HepG2 (cell line): ENCODE measurements around the gene ATP7B. TPM values are rescaled to one million over a fixed set of nuclear protein-coding genes. Genes with fewer than 3 reads are reported as not detected.

ENCODE experiments used
- FOXM1 ChIP-seq: sonication (generic); formaldehyde crosslinking; IDR thresholded peaks from 2 replicates; pipeline ENCODE4 v1.5.0; 2020; ENCODE audit warnings: missing genetic modification reagents
- HOXA5 ChIP-seq: sonication (generic); formaldehyde crosslinking; IDR thresholded peaks from 2 replicates; pipeline ENCODE4 v1.4.0; 2020; ENCODE audit warnings: missing genetic modification reagents
- MTA1 ChIP-seq: sonication (generic); formaldehyde crosslinking; IDR thresholded peaks from 2 replicates; pipeline ENCODE4 v1.4.0; 2020; ENCODE audit warnings: missing genetic modification reagents, mild to moderate bottlenecking, borderline replicate concordance
- NFIB ChIP-seq: sonication (generic); formaldehyde crosslinking; IDR thresholded peaks from 2 replicates; pipeline ENCODE4 v1.9.0; 2021; ENCODE audit warnings: missing genetic modification reagents, mild to moderate bottlenecking, borderline replicate concordance
- NPAS2 ChIP-seq: sonication (generic); formaldehyde crosslinking; IDR thresholded peaks from 2 replicates; pipeline ENCODE4 v1.8.0; 2022; ENCODE audit warnings: mild to moderate bottlenecking, missing genetic modification reagents, borderline replicate concordance
- NR2F2 ChIP-seq: IDR thresholded peaks from 2 replicates; pipeline ENCODE4 v1.6.1; 2012; ENCODE audit warnings: low read depth, inconsistent platforms, borderline replicate concordance
- PCBP2 ChIP-seq: fragments of 200-400 bp; formaldehyde crosslinking; optimal IDR thresholded peaks from 2 replicates; pipeline ENCODE3; 2018; ENCODE audit warnings: low read length, low read depth; ENCODE audit not compliant: poor library complexity, severe bottlenecking
- SRSF4 ChIP-seq: fragments of 200-400 bp; formaldehyde crosslinking; IDR thresholded peaks from one replicate; pipeline ENCODE4 v1.6.1; 2018; ENCODE audit warnings: mild to moderate bottlenecking, low read depth, low read length, moderate library complexity; ENCODE audit not compliant: poor library complexity, severe bottlenecking
- SRSF9 ChIP-seq: fragments of 200-400 bp; formaldehyde crosslinking; IDR thresholded peaks from 2 replicates; pipeline ENCODE4 v1.6.1; 2018; ENCODE audit warnings: borderline replicate concordance, mild to moderate bottlenecking, low read depth, low read length; ENCODE audit not compliant: insufficient read depth, poor library complexity, severe bottlenecking
- STAT5B ChIP-seq: sonication (generic); formaldehyde crosslinking; IDR thresholded peaks from 2 replicates; pipeline ENCODE4 v1.4.0; 2020; ENCODE audit warnings: missing genetic modification reagents
- TARDBP ChIP-seq: sonication (generic); formaldehyde crosslinking; IDR thresholded peaks from 2 replicates; pipeline ENCODE4 v1.8.0; 2022; ENCODE audit warnings: mild to moderate bottlenecking, missing genetic modification reagents
- ZBTB7A ChIP-seq: sonication (generic); formaldehyde crosslinking; IDR thresholded peaks from 2 replicates; pipeline ENCODE4 v1.8.0; 2022; ENCODE audit warnings: mild to moderate bottlenecking, missing genetic modification reagents
- ZFY ChIP-seq: sonication (generic); formaldehyde crosslinking; IDR thresholded peaks from 2 replicates; pipeline ENCODE4 v1.4.0; 2020; ENCODE audit warnings: missing genetic modification reagents
- ZMAT3 ChIP-seq: sonication (generic); formaldehyde crosslinking; conservative IDR thresholded peaks from 2 replicates; pipeline ENCODE4 v1.7.0; 2021; ENCODE audit warnings: missing genetic modification reagents
- ZMYM3 ChIP-seq: sonication (generic); formaldehyde crosslinking; IDR thresholded peaks from 2 replicates; pipeline ENCODE4 v1.5.1; 2020; ENCODE audit warnings: mild to moderate bottlenecking, missing genetic modification reagents
- ZNF564 ChIP-seq: sonication (generic); formaldehyde crosslinking; IDR thresholded peaks from 2 replicates; pipeline ENCODE4 v1.8.1; 2023; ENCODE audit warnings: mild to moderate bottlenecking, missing genetic modification reagents
- ZNF567 ChIP-seq: sonication (generic); formaldehyde crosslinking; IDR thresholded peaks from 2 replicates; pipeline ENCODE4 v1.8.1; 2023; ENCODE audit warnings: mild to moderate bottlenecking, missing genetic modification reagents, borderline replicate concordance
- ZNF569 ChIP-seq: sonication (generic); formaldehyde crosslinking; IDR thresholded peaks from 2 replicates; pipeline ENCODE4 v1.5.0; 2020; ENCODE audit warnings: mild to moderate bottlenecking, missing genetic modification reagents, moderate library complexity, borderline replicate concordance
- polyA plus RNA-seq, 8 experiments: library from polyadenylated mRNA; depleted of rRNA in 3 of 8; stranded (reverse) in 7 of 8; unstranded in 1 of 8; fragments of >200 nt; fragmentation: Illumina TruSeq in 4 of 8; extraction: Trizol in 4 of 8; gene quantifications; 2 replicates each; pipeline versions ENCODE4 v1.2.1 to v1.2.3, GENCODE V29; 2011 to 2016; ENCODE audit warnings: low read depth in 4 of 8, missing spikeins in 1 of 8, mixed read lengths in 1 of 8; ENCODE audit not compliant: insufficient read depth in 1 of 8
- total RNA-seq, 5 experiments: library from RNA; depleted of rRNA; stranded (reverse); fragments of >200 nt; fragmentation: Illumina TruSeq; extraction: Trizol; gene quantifications; 2 replicates each; pipeline ENCODE4 v1.2.3, GENCODE V29; 2016; ENCODE audit warnings: low read depth in 1 of 5
- TF ChIP-seq, protein P1 (sequence below): sonication (generic); formaldehyde crosslinking; IDR thresholded peaks from 2 replicates; pipeline ENCODE4 v1.4.0; 2020; ENCODE audit warnings: missing genetic modification reagents
- TF ChIP-seq, protein P2 (sequence below): sonication (generic); formaldehyde crosslinking; IDR thresholded peaks from 2 replicates; pipeline ENCODE4 v1.4.0; 2020; ENCODE audit warnings: missing genetic modification reagents
- TF ChIP-seq, protein P3 (sequence below): sonication (generic); formaldehyde crosslinking; IDR thresholded peaks from 2 replicates; pipeline ENCODE4 v1.4.0; 2020; ENCODE audit warnings: missing genetic modification reagents
- TF ChIP-seq, protein P4 (sequence below): sonication (generic); formaldehyde crosslinking; IDR thresholded peaks from 2 replicates; pipeline ENCODE4 v1.5.1; 2020; ENCODE audit warnings: missing genetic modification reagents, mild to moderate bottlenecking, borderline replicate concordance
- TF ChIP-seq, protein P5 (sequence below): sonication (generic); formaldehyde crosslinking; IDR thresholded peaks from 2 replicates; pipeline ENCODE4 v1.4.0; 2020; ENCODE audit warnings: missing genetic modification reagents

Gene ATP7B
- total and polyA plus RNA-seq, 2 of the 13 experiments (the other 11 are each of a cell fraction or from before 2014, with no cell fraction given), result 31.8 to 57.4 TPM

DNA sequence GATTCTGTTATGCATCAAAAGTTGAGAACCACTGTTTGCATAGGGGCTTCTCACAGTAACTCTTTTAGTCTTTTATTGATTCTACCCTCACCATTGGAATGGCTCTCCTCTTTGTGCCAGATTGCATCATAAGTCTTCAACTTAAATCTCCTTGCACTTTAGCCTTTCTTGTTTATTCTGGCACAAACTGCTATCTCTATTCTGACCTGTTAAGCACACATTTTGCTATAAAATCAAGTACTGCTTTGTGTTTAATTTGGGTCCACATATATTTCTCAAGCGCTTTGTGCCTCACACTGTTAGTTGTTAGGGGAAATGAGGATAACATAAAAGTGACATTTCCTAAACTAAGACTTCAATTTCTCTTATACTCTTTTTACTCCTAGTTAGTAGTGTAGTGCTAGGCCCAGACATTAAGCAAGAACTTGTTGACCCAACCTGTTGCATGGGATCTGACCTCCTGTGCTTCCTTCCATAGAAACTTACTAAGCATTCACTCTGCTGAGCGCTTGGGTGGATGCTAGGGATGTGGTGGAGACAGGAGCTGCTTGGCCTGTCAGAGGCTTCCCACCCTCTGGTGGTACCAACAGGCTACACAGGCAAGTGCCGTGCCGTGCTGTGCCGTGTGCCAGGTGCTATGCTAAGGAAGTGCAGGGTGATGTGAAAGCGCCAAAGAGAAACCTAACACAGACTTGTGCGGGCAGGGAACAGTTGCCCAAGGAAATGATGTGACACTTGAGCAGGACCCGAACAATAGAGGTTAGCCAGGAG is 14.4 kb upstream of the ATP7B start (continued):
- TF ChIP-seq, protein P1, sequence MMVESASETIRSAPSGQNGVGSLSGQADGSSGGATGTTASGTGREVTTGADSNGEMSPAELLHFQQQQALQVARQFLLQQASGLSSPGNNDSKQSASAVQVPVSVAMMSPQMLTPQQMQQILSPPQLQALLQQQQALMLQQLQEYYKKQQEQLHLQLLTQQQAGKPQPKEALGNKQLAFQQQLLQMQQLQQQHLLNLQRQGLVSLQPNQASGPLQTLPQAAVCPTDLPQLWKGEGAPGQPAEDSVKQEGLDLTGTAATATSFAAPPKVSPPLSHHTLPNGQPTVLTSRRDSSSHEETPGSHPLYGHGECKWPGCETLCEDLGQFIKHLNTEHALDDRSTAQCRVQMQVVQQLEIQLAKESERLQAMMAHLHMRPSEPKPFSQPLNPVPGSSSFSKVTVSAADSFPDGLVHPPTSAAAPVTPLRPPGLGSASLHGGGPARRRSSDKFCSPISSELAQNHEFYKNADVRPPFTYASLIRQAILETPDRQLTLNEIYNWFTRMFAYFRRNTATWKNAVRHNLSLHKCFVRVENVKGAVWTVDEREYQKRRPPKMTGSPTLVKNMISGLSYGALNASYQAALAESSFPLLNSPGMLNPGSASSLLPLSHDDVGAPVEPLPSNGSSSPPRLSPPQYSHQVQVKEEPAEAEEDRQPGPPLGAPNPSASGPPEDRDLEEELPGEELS (CRISPR knock-in tag), result peak; percentile 89
- TF ChIP-seq ZBTB7A (CRISPR knock-in tag) (0 out of 2 replicates have a peak, but pooled peaks have one; percentile 18), SRSF4 (no peak), PCBP2 (no peak), ZNF569 (CRISPR knock-in tag) (no peak), TARDBP (CRISPR knock-in tag) (no peak), HOXA5 (CRISPR knock-in tag) (no peak), STAT5B (CRISPR knock-in tag) (no peak), ZNF564 (no peak; the same call in 1 of the 2 replicates), FOXM1 (CRISPR knock-in tag) (no peak), MTA1 (CRISPR knock-in tag) (no peak; the same call in 1 of the 2 replicates), ZFY (peak; percentile 54), NFIB (CRISPR knock-in tag) (no peak), NPAS2 (CRISPR knock-in tag) (no peak), SRSF9 (no peak), NR2F2 (peak; percentile 96), ZMYM3 (CRISPR knock-in tag) (no peak), ZMAT3 (0 out of 2 replicates have a peak, but pooled peaks have one; percentile 27), ZNF567 (CRISPR knock-in tag) (no peak)
- TF ChIP-seq, protein P2, sequence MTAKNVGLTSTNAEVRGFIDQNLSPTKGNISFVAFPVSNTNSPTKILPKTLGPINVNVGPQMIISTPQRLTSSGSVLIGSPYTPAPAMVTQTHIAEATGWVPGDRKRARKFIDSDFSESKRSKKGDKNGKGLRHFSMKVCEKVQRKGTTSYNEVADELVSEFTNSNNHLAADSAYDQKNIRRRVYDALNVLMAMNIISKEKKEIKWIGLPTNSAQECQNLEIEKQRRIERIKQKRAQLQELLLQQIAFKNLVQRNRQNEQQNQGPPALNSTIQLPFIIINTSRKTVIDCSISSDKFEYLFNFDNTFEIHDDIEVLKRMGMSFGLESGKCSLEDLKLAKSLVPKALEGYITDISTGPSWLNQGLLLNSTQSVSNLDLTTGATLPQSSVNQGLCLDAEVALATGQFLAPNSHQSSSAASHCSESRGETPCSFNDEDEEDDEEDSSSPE, result peak; percentile 37; the same call in 1 of the 2 replicates
- TF ChIP-seq, protein P3, sequence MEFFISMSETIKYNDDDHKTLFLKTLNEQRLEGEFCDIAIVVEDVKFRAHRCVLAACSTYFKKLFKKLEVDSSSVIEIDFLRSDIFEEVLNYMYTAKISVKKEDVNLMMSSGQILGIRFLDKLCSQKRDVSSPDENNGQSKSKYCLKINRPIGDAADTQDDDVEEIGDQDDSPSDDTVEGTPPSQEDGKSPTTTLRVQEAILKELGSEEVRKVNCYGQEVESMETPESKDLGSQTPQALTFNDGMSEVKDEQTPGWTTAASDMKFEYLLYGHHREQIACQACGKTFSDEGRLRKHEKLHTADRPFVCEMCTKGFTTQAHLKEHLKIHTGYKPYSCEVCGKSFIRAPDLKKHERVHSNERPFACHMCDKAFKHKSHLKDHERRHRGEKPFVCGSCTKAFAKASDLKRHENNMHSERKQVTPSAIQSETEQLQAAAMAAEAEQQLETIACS (CRISPR knock-in tag), result no peak
- TF ChIP-seq, protein P4, sequence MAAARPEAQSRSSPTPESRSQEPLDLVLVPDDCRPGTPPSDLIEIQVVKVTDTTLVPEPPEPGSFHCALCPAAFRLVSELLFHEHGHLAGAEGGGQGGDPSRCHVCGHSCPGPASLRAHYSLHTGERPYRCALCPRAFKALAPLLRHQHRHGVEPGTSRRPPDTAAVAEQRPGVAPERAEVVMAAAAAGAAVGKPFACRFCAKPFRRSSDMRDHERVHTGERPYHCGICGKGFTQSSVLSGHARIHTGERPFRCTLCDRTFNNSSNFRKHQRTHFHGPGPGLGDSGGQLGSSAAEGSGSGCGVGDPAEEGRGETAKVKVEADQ, result no peak
- TF ChIP-seq, protein P5, sequence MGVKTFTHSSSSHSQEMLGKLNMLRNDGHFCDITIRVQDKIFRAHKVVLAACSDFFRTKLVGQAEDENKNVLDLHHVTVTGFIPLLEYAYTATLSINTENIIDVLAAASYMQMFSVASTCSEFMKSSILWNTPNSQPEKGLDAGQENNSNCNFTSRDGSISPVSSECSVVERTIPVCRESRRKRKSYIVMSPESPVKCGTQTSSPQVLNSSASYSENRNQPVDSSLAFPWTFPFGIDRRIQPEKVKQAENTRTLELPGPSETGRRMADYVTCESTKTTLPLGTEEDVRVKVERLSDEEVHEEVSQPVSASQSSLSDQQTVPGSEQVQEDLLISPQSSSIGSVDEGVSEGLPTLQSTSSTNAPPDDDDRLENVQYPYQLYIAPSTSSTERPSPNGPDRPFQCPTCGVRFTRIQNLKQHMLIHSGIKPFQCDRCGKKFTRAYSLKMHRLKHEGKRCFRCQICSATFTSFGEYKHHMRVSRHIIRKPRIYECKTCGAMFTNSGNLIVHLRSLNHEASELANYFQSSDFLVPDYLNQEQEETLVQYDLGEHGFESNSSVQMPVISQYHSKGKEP (CRISPR knock-in tag), result no peak
